ENCODE results near the gene TESK2. TPM values are rescaled to one million over a fixed set of nuclear protein-coding genes. Genes with fewer than 3 reads are reported as not detected.

Gene TESK2
- total and polyA plus RNA-seq, 2 donors from 2014 or later = 1.6 to 2.7 TPM

DNA sequence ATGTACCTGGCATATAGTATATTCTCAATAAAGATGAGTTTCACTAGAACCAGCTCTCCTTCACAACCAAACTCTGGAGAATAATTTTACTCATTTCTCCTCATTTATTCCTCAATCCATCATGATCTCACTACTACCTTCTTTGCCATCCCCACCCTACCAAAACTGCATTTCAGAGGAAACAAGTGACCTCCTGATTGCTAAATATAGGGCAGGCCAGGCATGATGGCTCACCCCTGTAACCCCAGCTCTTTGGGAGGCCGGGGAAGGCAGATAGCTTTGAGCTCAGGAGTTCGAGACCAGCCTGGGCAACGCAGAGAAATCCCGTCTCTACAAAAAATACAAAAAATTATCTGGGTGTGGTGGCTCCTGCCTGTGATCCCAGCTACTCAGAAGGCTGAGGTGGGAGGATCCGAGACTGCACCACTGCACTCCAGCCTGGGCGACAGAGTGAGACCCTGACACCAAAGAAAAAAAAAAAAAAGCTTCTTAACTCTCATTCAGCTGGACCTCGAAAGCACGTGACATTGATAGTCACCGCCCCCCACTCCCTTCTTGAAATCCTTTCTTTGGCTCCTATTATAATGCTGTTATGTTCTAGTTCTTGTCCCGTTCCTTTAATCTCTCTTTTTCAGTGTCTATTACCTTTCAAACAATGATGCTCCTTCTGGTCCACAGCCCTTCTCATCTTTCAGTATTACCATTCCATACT is 2.1 kb downstream of the TESK2 start:
- intact Hi-C loops (cut with DNase I) = no loop called here
- FAIRE-seq (no peak), DNase-seq (peak in 1 of 5 donors; percentile 24)
- Histone ChIP-seq H3K4me3 (ENCODE audit: low read length in 3 of 3) (no peak overlapping the region), H3K9ac (ENCODE audit: low read length in 3 of 3) (no peak overlapping the region), H3K27ac (ENCODE audit: low read depth in 2 of 2, low read length in 2 of 2) (no peak overlapping the region), H3K9me3 (ENCODE audit: control insufficient read depth in 2 of 3, insufficient read depth in 1 of 3, low read length in 3 of 3) (no peaks in the 10 kb centered on the region), H3K27me3 (ENCODE audit: control insufficient read depth, insufficient read depth, low read length) (no peaks in the 10 kb centered on the region), H3K4me1 (ENCODE audit: control insufficient read depth in 2 of 3, insufficient read depth in 2 of 3, low read depth in 1 of 3, low read length in 3 of 3) (no peaks in the 10 kb centered on the region), H3K36me3 (ENCODE audit: control insufficient read depth in 2 of 3, insufficient read depth in 3 of 3, low read length in 3 of 3) (no peaks in the 10 kb centered on the region)
- TF ChIP-seq CTCF (IDR thresholded peaks at IDR 0.05; ENCODE audit: borderline replicate concordance, extremely low read depth, insufficient read depth) = no peak

DNA sequence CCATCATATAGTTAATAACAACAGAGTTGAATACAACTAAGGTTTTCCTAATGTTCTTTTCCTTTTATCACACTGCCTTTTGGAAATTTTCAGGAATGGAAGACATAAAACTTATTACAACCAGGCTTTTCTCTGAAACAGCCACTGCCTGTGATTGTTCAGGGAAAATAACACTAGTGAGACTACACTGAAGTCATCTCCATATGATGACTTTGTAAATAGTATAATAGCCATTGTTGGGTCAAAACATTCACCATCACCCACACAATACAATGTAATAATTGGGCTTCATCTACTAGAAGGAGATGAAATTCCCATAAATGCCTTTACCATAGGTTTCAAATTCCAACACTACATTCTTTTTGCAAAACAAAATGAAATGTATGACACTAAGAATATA is 5.0 kb downstream of the TESK2 start:
- no peak for FAIRE-seq

DNA sequence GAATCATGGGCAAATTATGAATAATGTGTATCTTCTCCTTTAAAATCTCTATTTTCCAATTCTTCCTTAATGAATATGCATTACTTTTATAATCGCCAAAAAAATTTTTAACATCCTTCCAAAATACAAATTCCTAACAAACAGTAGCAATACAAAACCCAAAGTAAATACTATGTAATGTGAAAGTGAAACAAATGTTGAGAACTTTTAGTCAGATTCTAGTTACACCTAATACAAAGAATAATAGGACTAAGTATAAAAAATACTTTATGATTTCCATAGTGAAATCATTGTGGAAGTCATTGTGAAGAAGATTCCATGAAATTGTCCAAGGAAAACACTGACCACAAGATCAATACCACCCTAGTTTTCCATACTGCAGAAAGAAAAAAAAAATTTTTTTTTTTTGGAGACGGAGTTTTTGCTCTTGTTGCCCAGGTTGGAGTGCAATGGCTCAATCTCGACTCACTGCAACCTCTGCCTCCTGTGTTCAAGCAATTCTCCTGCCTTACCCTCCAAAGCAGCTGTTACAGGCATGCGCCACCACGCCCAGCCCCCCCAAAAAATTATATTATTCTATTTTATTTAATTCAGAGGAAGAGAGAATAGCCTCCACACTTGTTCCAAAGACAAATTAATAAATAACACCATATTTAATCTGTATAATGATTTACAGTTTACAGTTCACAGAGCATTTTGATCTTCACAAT is 11.8 kb downstream of the TESK2 start:
- no peaks in the 10 kb centered on the region for H3K9me3 ChIP-seq (ENCODE audit: control insufficient read depth in 2 of 3, insufficient read depth in 1 of 3, low read length in 3 of 3)
- no peak overlapping the region for H3K27ac ChIP-seq (ENCODE audit: low read depth in 2 of 2, low read length in 2 of 2)
- H3K36me3 ChIP-seq (ENCODE audit: control insufficient read depth in 2 of 3, insufficient read depth in 3 of 3, low read length in 3 of 3) = no peaks in the 10 kb centered on the region
- TF ChIP-seq CTCF (IDR thresholded peaks at IDR 0.05; ENCODE audit: borderline replicate concordance, extremely low read depth, insufficient read depth) = no peak
- H3K4me3 ChIP-seq (ENCODE audit: low read length in 3 of 3) = peak overlapping the region in 1 of 3 donors; percentile 21
- intact Hi-C loops (cut with DNase I) = no loop called here
- no peaks in the 10 kb centered on the region for H3K27me3 ChIP-seq (ENCODE audit: control insufficient read depth, insufficient read depth, low read length)
- no peaks in the 10 kb centered on the region for H3K4me1 ChIP-seq (ENCODE audit: control insufficient read depth in 2 of 3, insufficient read depth in 2 of 3, low read depth in 1 of 3, low read length in 3 of 3)
- FAIRE-seq = peak; percentile 57
- no peak for DNase-seq
- no peak overlapping the region for H3K9ac ChIP-seq (ENCODE audit: low read length in 3 of 3)

More for the DNA sequence above, 5.0 kb downstream of the TESK2 start:
- no peaks in the 10 kb centered on the region for H3K36me3 ChIP-seq (ENCODE audit: control insufficient read depth in 2 of 3, insufficient read depth in 3 of 3, low read length in 3 of 3)
- intact Hi-C loops (cut with DNase I) = no loop called here
- no peak for TF ChIP-seq CTCF (IDR thresholded peaks at IDR 0.05; ENCODE audit: borderline replicate concordance, extremely low read depth, insufficient read depth)
- no peak for DNase-seq
- no peaks in the 10 kb centered on the region for H3K9me3 ChIP-seq (ENCODE audit: control insufficient read depth in 2 of 3, insufficient read depth in 1 of 3, low read length in 3 of 3)
- no peak overlapping the region for H3K4me3 ChIP-seq (ENCODE audit: low read length in 3 of 3)
- no peak overlapping the region for H3K27ac ChIP-seq (ENCODE audit: low read depth in 2 of 2, low read length in 2 of 2)
- no peaks in the 10 kb centered on the region for H3K27me3 ChIP-seq (ENCODE audit: control insufficient read depth, insufficient read depth, low read length)
- no peak overlapping the region for H3K9ac ChIP-seq (ENCODE audit: low read length in 3 of 3)
- H3K4me1 ChIP-seq (ENCODE audit: control insufficient read depth in 2 of 3, insufficient read depth in 2 of 3, low read depth in 1 of 3, low read length in 3 of 3) = no peaks in the 10 kb centered on the region
